Measurements from ENCODE around the gene SPAG8. TPM values are rescaled to one million over a fixed set of nuclear protein-coding genes. Genes with fewer than 3 reads are reported as not detected.

SPAG8 gene
- total RNA-seq, 1 experiment from 2014 or later, result 1.0 TPM

DNA sequence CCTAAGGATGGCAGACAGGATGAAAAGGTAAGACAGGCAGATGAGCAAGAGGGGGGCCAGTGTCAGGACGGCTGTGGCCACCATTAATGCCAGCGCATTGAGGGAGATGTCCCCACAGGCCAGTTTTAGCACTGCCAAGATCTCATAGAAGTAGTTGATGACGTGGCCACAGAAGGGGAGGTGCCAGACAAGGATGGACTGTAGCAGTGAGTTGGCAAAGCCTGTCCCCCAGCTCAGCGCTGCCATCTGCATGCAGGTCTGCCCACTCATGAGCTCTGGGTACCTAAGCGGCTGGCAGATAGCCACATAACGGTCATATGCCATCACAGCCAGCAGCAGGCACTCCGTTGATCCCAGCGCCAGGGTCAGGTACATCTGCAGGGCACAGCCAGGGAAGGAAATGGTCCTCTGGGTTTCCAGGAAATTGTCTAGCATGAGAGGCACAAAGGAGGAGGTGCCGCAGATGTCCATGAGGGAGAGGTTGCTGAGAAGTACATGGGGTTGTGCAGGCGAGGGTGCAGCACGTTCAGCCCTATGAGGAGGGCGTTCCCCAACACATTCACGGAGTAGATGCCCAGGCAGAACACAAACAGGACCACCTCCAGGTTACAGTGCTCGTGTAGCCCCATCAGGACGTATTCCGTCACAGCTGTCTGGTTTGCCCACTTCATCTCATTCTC, 47.4 kb upstream of the SPAG8 start:
- ChIA-PET CTCF (no interaction called here), POLR2A (ENCODE audit: unreplicated experiment) (no interaction called here)
- Histone ChIP-seq H3K27me3 (ENCODE audit: insufficient read depth, low read depth) (0 out of 2 replicates have a peak, but pooled peaks cover 7% of the 10 kb centered on the region), H3K4me3 (no peak overlapping the region), H2AFZ (no peak overlapping the region), H3K79me2 (ENCODE audit: low read depth) (no peaks in the 10 kb centered on the region), H3K9me2 (ENCODE audit: insufficient read depth) (no peaks in the 10 kb centered on the region), H3F3A (ENCODE audit: insufficient read depth, low read depth) (no peaks in the 10 kb centered on the region), H4K20me1 (ENCODE audit: insufficient read depth) (no peaks in the 10 kb centered on the region), H3K27ac (no peak overlapping the region), H3K9me3 (ENCODE audit: insufficient read depth, low read depth) (no peaks in the 10 kb centered on the region), H3K4me1 (replicated peaks; ENCODE audit: insufficient read depth) (no peaks in the 10 kb centered on the region), H3K4me2 (no peak overlapping the region), H3K36me3 (ENCODE audit: low read depth) (no peaks in the 10 kb centered on the region)
- BruUV-seq (replicated peaks), result no TSS peak
- TF ChIP-seq EZH2 (IDR thresholded peaks at IDR 0.05; ENCODE audit: low read depth), result no peak
- TF ChIP-seq, protein P1, sequence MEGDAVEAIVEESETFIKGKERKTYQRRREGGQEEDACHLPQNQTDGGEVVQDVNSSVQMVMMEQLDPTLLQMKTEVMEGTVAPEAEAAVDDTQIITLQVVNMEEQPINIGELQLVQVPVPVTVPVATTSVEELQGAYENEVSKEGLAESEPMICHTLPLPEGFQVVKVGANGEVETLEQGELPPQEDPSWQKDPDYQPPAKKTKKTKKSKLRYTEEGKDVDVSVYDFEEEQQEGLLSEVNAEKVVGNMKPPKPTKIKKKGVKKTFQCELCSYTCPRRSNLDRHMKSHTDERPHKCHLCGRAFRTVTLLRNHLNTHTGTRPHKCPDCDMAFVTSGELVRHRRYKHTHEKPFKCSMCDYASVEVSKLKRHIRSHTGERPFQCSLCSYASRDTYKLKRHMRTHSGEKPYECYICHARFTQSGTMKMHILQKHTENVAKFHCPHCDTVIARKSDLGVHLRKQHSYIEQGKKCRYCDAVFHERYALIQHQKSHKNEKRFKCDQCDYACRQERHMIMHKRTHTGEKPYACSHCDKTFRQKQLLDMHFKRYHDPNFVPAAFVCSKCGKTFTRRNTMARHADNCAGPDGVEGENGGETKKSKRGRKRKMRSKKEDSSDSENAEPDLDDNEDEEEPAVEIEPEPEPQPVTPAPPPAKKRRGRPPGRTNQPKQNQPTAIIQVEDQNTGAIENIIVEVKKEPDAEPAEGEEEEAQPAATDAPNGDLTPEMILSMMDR (conservative IDR thresholded peaks at IDR 0.05), result no peak
- intact Hi-C loops (cut with micrococcal nuclease; ENCODE audit: unreplicated experiment), result no loop called here
- no peak for DNase-seq

DNA sequence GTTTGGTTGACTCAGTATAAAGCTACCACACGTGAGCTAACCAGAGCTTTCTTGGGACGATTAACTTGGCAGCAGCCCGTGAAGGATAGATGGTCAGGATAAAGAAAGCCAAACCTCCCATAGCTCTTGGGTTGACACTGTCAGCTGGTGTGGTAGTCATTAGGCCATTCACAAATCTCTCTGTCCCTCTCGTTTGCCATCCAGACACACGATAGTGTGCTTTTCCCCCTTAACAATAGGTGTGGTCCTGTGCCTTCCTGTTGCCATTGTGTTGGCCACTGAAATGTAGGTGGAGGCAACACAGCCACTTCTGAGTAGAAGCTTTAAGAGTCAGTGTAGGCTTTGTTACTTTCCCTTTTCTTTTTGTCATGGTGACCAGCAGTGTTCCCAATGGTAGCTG, 46.4 kb upstream of the SPAG8 start:
- no peak overlapping the region for H3K27ac ChIP-seq
- no peak overlapping the region for H2AFZ ChIP-seq
- no peaks in the 10 kb centered on the region for H3K9me2 ChIP-seq (ENCODE audit: insufficient read depth)
- H3K27me3 ChIP-seq (ENCODE audit: insufficient read depth, low read depth), result 0 out of 2 replicates have a peak, but pooled peaks cover 7% of the 10 kb centered on the region
- H3K79me2 ChIP-seq (ENCODE audit: low read depth), result no peaks in the 10 kb centered on the region
- POLR2A ChIA-PET (ENCODE audit: unreplicated experiment), result no interaction called here
- no peak for TF ChIP-seq EZH2 (IDR thresholded peaks at IDR 0.05; ENCODE audit: low read depth)
- TF ChIP-seq, protein P1 (conservative IDR thresholded peaks at IDR 0.05), result no peak
- no peaks in the 10 kb centered on the region for H3K9me3 ChIP-seq (ENCODE audit: insufficient read depth, low read depth)
- H3K36me3 ChIP-seq (ENCODE audit: low read depth), result no peaks in the 10 kb centered on the region
- CTCF ChIA-PET, result interaction anchor here (0.6 kb wide), 1 partner anchor 134 kb away, joined by 5 read pairs; no protein-coding TSS in a partner anchor
- intact Hi-C loops (cut with micrococcal nuclease; ENCODE audit: unreplicated experiment), result no loop called here
- no peak overlapping the region for H3K4me3 ChIP-seq
- H3K4me1 ChIP-seq (replicated peaks; ENCODE audit: insufficient read depth), result no peaks in the 10 kb centered on the region
- no peaks in the 10 kb centered on the region for H4K20me1 ChIP-seq (ENCODE audit: insufficient read depth)
- no peak overlapping the region for H3K4me2 ChIP-seq
- BruUV-seq (replicated peaks), result no TSS peak
- H3F3A ChIP-seq (ENCODE audit: insufficient read depth, low read depth), result no peaks in the 10 kb centered on the region
- DNase-seq, result no peak

DNA sequence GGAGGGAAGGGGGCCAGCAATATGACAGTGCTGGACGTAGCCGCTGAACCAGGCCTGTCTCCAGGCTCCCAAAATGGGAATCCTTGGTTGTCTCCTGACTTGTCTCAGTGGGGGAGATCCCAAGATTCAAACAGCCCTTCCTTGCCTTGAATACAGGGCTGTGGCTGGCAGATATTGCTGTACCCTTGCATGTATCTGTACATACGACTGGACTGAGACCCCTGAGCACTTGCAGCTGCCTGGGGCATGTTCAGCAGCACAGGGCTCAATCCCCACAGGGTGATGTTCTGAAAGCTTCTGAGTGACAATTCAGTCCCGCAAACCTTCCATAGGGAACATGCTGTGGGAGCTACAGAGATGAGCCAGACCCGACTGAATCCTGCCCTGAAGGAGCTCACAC, 44.8 kb upstream of the SPAG8 start:
- Histone ChIP-seq H3K9me3 (ENCODE audit: insufficient read depth, low read depth) (no peaks in the 10 kb centered on the region), H3K27me3 (ENCODE audit: insufficient read depth, low read depth) (0 out of 2 replicates have a peak, but pooled peaks cover 7% of the 10 kb centered on the region), H3F3A (ENCODE audit: insufficient read depth, low read depth) (no peaks in the 10 kb centered on the region), H4K20me1 (ENCODE audit: insufficient read depth) (no peaks in the 10 kb centered on the region), H3K9me2 (ENCODE audit: insufficient read depth) (no peaks in the 10 kb centered on the region), H3K27ac (no peak overlapping the region), H3K36me3 (ENCODE audit: low read depth) (no peaks in the 10 kb centered on the region), H3K79me2 (ENCODE audit: low read depth) (no peaks in the 10 kb centered on the region), H3K4me2 (no peak overlapping the region), H3K4me1 (replicated peaks; ENCODE audit: insufficient read depth) (no peaks in the 10 kb centered on the region), H3K4me3 (no peak overlapping the region), H2AFZ (no peak overlapping the region)
- no peak for DNase-seq
- intact Hi-C loops (cut with micrococcal nuclease; ENCODE audit: unreplicated experiment), result no loop called here
- no peak for TF ChIP-seq EZH2 (IDR thresholded peaks at IDR 0.05; ENCODE audit: low read depth)
- TF ChIP-seq, protein P1 (conservative IDR thresholded peaks at IDR 0.05), result no peak
- ChIA-PET CTCF (no interaction called here), POLR2A (ENCODE audit: unreplicated experiment) (no interaction called here)
- no TSS peak for BruUV-seq (replicated peaks)

Measured in PC-9 (cell line).